ENCODE measurements around the gene ACTN4.

GRCh38 chr19:38742296-38742695, 94.8 kb downstream of the ACTN4 start:
- TF ChIP-seq CTCF (IDR thresholded peaks at IDR 0.05) = no peak
- TF ChIP-seq EZH2 (IDR thresholded peaks at IDR 0.05) = no peak

Measured in neural progenitor cell (in vitro differentiated cells).